Ectodermal cell (in vitro differentiated cells): ENCODE data around the gene KRT3.

Source experiments
- H3K27ac ChIP-seq: 2 replicates; pipeline ENCODE4 v1.7.0; 2013; ENCODE audit warnings: mild to moderate bottlenecking, low read depth, low read length; ENCODE audit not compliant: insufficient read depth, poor library complexity, severe bottlenecking
- H3K27me3 ChIP-seq: 2 replicates; pipeline ENCODE4 v1.7.0; 2013; ENCODE audit warnings: mild to moderate bottlenecking, low read length; ENCODE audit not compliant: insufficient read depth, control insufficient read depth, poor library complexity, severe bottlenecking
- H3K36me3 ChIP-seq: one replicate; pipeline ENCODE4 v1.7.0; 2013; ENCODE audit warnings: low read length; ENCODE audit not compliant: control insufficient read depth, insufficient read depth
- H3K4me1 ChIP-seq: one replicate; pipeline ENCODE4 v1.7.0; 2013; ENCODE audit warnings: low read length; ENCODE audit not compliant: control insufficient read depth, insufficient read depth
- H3K4me3 ChIP-seq: 2 replicates; pipeline ENCODE4 v1.7.0; 2013; ENCODE audit warnings: low read depth, low read length, control low read depth; ENCODE audit not compliant: insufficient read depth
- H3K9me3 ChIP-seq: 2 replicates; pipeline ENCODE4 v1.7.0; 2013; ENCODE audit warnings: mild to moderate bottlenecking, low read length, moderate library complexity; ENCODE audit not compliant: control insufficient read depth
- WGBS, 2 experiments: methylation state at CpG; one replicate each; pipeline ENCODE4 v1.1.7; 2013; ENCODE audit warnings: missing lambda C conversion rate in 2 of 2; 5-methylcytosine and 5-hydroxymethylcytosine counted together

KRT3 gene

DNA sequence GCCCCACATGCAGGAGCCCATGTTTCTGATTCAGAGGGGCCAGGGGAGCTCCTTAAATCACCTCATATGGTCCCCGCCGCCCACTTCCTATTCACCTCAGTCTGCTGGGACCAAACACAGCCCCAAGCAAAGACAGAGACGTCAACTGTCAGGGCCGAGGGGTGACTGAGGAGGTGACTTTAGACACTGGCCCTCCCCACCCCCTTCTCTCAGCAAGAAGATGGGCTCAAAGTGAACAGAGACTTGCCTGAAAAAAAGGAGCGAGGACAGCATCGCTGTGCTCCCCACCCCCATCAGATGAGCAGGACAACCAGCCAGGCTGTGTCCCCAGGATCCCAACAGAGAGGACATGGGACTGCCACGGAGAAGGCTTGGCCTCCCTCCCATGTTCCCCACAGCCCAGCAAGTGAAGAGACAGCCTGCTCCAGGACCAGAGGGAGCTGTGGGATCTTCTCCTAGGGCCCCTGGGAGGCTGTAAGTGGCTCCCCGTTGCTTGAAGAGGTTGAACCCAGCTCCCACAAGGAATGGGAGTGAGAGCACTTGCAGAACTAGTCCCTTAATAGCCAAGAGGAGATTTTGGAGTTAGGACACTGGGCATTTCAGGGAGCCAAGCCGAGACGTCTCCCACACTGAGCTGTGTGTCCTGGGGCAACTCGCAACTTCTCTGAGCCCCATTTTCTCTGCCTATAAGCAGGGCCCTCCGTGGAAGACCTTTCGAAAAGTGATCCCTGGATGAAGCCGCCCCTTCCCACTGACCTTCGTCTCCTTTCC lies 39.5 kb upstream of the KRT3 start:
- peaks cover 12% of the 10 kb centered on the region for H3K4me1 ChIP-seq
- 90 to 91% methylated on average over 15 of the region's 15 CpGs for WGBS, 2 experiments
- H3K27me3 ChIP-seq: no peaks in the 10 kb centered on the region
- no peaks in the 10 kb centered on the region for H3K36me3 ChIP-seq
- H3K9me3 ChIP-seq: no peaks in the 10 kb centered on the region
- no peak overlapping the region for H3K27ac ChIP-seq
- H3K4me3 ChIP-seq: no peak overlapping the region

- no peaks in the 10 kb centered on the region for H3K36me3 ChIP-seq
- 86 to 92% methylated on average over 4 of the region's 4 CpGs for WGBS, 2 experiments
Measured at GRCh38 chr12:52834727-52835001, 38.7 kb upstream of the KRT3 start.

GRCh38 chr12:52833922-52834726 lies 38.2 kb upstream of the KRT3 start, which contains the start of gene KRT79:
Gene KRT79, minus strand, starts transcription at chr12:52834311. Its CDS starts 51 bp downstream, at chr12:52834260.
- Histone ChIP-seq H3K27me3 (no peaks in the 10 kb centered on the region), H3K9me3 (no peaks in the 10 kb centered on the region), H3K27ac (no peak within 1 kb of the TSS), H3K36me3 (no peaks in the 10 kb centered on the region), H3K4me1 (peaks cover 5% of the 10 kb centered on the region), H3K4me3 (no peak within 1 kb of the TSS)
- 92% methylated on average over 22 of the region's 22 CpGs for WGBS, 2 experiments

More at GRCh38 chr12:52834727-52835001, 38.7 kb upstream of the KRT3 start:
- H3K9me3 ChIP-seq: no peaks in the 10 kb centered on the region
- no peak overlapping the region for H3K4me3 ChIP-seq
- H3K4me1 ChIP-seq: peaks cover 10% of the 10 kb centered on the region
- no peak overlapping the region for H3K27ac ChIP-seq
- no peaks in the 10 kb centered on the region for H3K27me3 ChIP-seq

DNA sequence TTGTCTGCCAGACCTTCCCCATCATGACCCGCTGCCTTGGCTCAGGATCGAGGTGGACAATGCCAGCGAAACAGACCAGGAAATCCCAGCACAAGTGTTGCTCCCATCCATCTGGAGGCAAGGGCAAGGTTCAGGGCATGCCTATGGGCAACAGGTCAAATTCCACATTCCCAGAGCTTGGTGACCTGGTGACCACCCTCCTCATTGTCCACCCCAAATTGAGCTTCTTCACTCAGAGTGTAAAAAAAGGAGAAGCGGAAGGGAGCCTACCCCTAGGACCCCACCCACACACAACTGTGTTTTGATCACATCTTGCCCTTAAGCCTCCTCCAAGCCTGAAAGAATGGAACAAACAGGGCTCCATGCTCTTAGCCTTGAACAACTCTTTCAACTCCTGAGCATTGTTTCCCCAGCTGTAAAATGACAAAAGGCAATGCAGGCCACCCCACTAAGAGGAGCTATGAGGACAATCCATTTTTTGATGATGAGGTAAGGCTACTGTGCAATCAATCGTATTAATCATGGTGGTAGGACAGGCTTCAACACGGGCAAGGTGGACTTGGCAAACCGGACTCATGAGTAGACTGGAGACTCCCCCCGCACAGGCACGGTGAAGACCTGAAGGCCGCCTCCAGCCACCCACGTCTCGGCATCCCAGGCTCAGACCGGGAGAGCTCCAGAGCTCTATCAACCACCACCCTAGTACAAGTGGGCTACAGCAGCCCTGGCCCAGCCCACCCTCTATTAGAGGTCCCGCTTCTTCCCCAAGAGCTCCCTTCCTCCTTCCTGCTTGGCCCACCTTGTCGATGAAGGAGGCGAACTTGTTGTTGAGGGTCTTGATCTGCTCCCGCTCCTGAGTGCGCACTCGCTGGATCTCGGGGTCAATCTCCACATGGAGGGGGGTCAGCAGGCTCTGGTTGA lies 37.3 kb upstream of the KRT3 start:
- H3K4me1 ChIP-seq: no peaks in the 10 kb centered on the region
- 95% methylated on average over 20 of the region's 20 CpGs for WGBS, 2 experiments

DNA sequence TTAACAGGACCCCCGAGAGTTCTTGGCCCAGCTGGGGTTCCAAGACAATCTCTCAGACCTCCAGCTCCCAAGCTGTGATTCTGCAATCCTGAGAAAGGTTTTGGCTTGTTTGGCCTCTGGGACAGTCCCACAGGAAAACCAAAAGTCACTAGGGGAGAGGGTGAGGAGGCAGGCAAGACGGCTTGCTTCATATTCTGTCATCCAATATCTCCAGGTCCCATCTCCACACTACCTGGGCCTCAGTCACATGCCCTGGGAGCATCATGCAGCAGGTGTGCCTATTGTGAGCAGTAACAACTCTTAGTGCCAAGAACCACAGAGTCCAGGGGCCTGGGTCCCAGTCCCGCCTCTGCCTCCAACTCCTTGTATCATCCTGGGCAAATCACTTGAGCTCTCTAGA lies 36.5 kb upstream of the KRT3 start:
- no peaks in the 10 kb centered on the region for H3K9me3 ChIP-seq
- H3K4me1 ChIP-seq: no peaks in the 10 kb centered on the region
- H3K27ac ChIP-seq: no peak overlapping the region
- no peaks in the 10 kb centered on the region for H3K36me3 ChIP-seq
- no peaks in the 10 kb centered on the region for H3K27me3 ChIP-seq
- H3K4me3 ChIP-seq: no peak overlapping the region
- WGBS, 2 experiments: 82 to 90% methylated on average over 3 of the region's 3 CpGs

More for the DNA sequence above, 37.3 kb upstream of the KRT3 start:
- H3K27me3 ChIP-seq: no peaks in the 10 kb centered on the region
- no peaks in the 10 kb centered on the region for H3K9me3 ChIP-seq
- H3K4me3 ChIP-seq: no peak overlapping the region
- H3K27ac ChIP-seq: no peak overlapping the region
- H3K36me3 ChIP-seq: no peaks in the 10 kb centered on the region

DNA sequence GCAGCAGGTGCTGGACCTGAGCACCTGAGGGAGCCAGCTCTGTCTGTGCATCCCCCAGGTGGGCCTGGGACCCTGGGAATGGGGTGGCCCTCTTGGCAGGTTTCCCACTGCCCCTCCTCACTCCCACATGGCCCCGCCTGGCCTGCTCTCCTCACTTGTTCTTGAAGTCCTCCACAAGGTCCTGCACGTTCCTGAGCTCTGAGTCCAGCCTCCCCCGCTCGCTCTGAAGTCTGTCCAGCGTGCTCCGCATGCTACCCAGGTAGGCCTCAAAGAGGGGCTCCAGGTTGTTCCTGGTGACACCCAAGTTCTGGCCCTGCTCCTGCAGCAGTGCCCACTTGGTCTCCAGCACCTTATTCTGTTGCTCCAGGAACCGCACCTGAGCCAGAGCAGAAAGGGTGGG lies 35.3 kb upstream of the KRT3 start:
- Histone ChIP-seq H3K4me1 (no peaks in the 10 kb centered on the region), H3K9me3 (no peaks in the 10 kb centered on the region), H3K4me3 (no peak overlapping the region), H3K27me3 (no peaks in the 10 kb centered on the region), H3K36me3 (no peaks in the 10 kb centered on the region), H3K27ac (no peak overlapping the region)
- 94% methylated on average over 7 of the region's 7 CpGs for WGBS, 2 experiments

DNA sequence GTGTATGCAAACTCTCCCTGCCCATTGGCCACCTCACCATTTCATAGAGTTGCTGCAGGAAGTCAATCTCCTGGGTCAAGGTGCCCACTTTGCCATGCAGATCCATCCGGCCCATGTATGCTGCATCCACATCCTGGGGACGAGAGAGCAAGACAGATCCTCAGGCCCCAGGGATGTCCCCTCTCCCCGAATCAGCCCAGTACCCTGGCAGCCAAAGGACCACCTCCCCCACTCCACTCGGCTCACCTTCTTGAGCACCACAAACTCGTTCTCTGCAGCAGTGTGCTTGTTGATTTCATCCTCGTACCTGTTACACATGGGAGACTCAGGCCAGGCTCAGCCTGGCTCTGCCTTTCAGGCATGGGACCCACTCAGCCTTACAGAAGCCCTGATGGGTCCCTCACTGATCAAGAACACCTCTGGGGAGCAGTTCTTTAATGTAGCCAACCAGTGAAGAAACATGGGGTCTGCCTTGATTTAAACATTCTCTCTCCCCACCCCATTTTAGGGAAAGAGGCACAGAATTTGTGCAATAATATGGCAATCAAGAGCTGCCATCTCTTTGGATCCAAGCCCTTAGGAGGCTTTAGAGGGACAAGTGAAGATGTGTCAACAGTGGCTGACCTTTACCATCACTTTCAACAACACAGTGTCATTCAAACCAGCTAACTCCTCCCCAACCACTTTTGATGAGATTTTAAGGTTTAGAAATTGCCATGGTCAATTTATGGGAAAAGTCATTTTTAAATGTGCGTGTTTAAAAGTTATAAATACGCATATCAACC lies 34.3 kb upstream of the KRT3 start:
- WGBS, 2 experiments: 92% methylated on average over 6 of the region's 8 CpGs

DNA sequence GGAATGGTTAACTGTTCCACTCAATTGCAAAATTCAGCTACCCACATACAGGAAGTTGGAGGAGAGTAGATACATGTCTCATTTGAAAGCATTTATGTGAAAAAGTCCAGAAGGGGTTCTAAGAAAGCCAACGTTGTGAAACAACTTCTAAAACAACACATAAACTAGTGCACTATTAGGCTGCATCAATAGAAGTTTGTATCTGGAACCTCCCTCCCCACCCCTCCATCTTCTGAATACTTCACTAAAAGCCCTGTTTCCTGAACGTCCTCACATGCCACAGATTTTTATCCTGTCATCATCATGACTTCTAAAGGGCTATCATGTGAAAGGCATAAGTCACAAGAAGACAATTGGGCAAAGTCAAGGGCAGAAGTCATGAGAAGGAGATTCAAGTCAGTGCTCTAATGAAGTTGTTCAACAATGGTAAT lies 32.7 kb upstream of the KRT3 start:
- no peaks in the 10 kb centered on the region for H3K27me3 ChIP-seq
- H3K4me1 ChIP-seq: no peaks in the 10 kb centered on the region
- H3K4me3 ChIP-seq: no peak overlapping the region
- no peaks in the 10 kb centered on the region for H3K36me3 ChIP-seq
- H3K27ac ChIP-seq: no peak overlapping the region
- whole genome bisulfite sequencing, 2 experiments: 72 to 75% methylated on average over 2 of the region's 2 CpGs
- no peaks in the 10 kb centered on the region for H3K9me3 ChIP-seq

More for the DNA sequence above, 34.3 kb upstream of the KRT3 start:
- no peak overlapping the region for H3K27ac ChIP-seq
- H3K4me3 ChIP-seq: no peak overlapping the region
- no peaks in the 10 kb centered on the region for H3K36me3 ChIP-seq
- H3K9me3 ChIP-seq: no peaks in the 10 kb centered on the region
- H3K4me1 ChIP-seq: no peaks in the 10 kb centered on the region
- no peaks in the 10 kb centered on the region for H3K27me3 ChIP-seq

DNA sequence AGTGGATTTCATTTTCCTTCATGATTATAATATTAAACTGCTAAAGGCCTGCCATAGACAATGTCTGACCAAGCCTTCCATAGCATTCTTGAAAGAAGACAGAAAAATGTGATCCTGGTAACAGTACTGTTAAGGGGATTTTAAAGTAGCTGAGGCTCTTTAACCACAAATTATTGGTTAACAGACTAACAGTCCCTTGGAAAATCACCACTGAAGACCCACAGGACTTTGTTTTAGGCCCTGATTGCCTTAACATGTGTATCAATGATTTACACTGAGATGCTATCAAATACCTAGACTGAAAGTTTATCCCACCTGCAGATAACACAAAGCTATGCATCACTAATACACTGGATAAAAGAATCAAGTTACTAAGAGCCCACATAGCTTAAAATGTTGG lies 32.2 kb upstream of the KRT3 start:
- no peaks in the 10 kb centered on the region for H3K27me3 ChIP-seq
- H3K4me1 ChIP-seq: no peaks in the 10 kb centered on the region
- no peaks in the 10 kb centered on the region for H3K36me3 ChIP-seq
- no peak overlapping the region for H3K4me3 ChIP-seq
- H3K9me3 ChIP-seq: no peaks in the 10 kb centered on the region
- no peak overlapping the region for H3K27ac ChIP-seq
